ENCODE results near the gene GUCY1A2.

Gene GUCY1A2

GRCh38 chr11:106761240-106761639, 257.0 kb downstream of the GUCY1A2 start:
- TF ChIP-seq CTCF (IDR thresholded peaks at IDR 0.05): no peak

- TF ChIP-seq CTCF (IDR thresholded peaks at IDR 0.05): no peak
Observed at GRCh38 chr11:106748059-106748458, 270.2 kb downstream of the GUCY1A2 start.

- TF ChIP-seq CTCF (IDR thresholded peaks at IDR 0.05): no peak
Observed at GRCh38 chr11:106745941-106746340, 272.3 kb downstream of the GUCY1A2 start.

GRCh38 chr11:106733635-106734034, 284.6 kb downstream of the GUCY1A2 start:
- no peak for TF ChIP-seq CTCF (IDR thresholded peaks at IDR 0.05)

GRCh38 chr11:106728859-106729258, 289.4 kb downstream of the GUCY1A2 start:
- no peak for TF ChIP-seq CTCF (IDR thresholded peaks at IDR 0.05)

- no peak for TF ChIP-seq CTCF (IDR thresholded peaks at IDR 0.05)
Observed at GRCh38 chr11:106728379-106728778, 289.9 kb downstream of the GUCY1A2 start.

GRCh38 chr11:106727256-106727655, 291.0 kb downstream of the GUCY1A2 start:
- TF ChIP-seq CTCF (IDR thresholded peaks at IDR 0.05): no peak

GRCh38 chr11:106724293-106724892, 293.9 kb downstream of the GUCY1A2 start:
- no peak for TF ChIP-seq CTCF (IDR thresholded peaks at IDR 0.05)

Measured in LNCAP (cell line).